HuH-7.5 (cell line): ENCODE results near the gene FAU.
"Not testable (repeated sequence)": the region's sequence is repeated elsewhere in the genome, so short reads cannot be mapped to it uniquely, and the experiment has no call there.

Experiments used
- DNase-seq: peaks from one replicate; pipeline ENCODE4 v3.0.0; 2011; ENCODE audit warnings: low spot score

The FAU gene

GRCh38 chr11:65119670-65119995 is 2.3 kb downstream of the FAU start:
- no peak for DNase-seq

GRCh38 chr11:65118891-65119669 is 2.9 kb downstream of the FAU start:
- not testable (repeated sequence) for DNase-seq

GRCh38 chr11:65118097-65118837 is 3.7 kb downstream of the FAU start:
- no peak for DNase-seq

- DNase-seq, result peak; percentile 76
Observed at GRCh38 chr11:65117206-65118096, 4.5 kb downstream of the FAU start, which contains the start of gene ZNHIT2. Gene ZNHIT2, minus strand, starts transcription at chr11:65117701. Its CDS starts 48 bp downstream, at chr11:65117653.

- DNase-seq, result no peak
Observed at GRCh38 chr11:65116370-65117205, 5.3 kb downstream of the FAU start.

- no peak for DNase-seq
Observed at GRCh38 chr11:65115361-65116082, 6.4 kb downstream of the FAU start.

GRCh38 chr11:65114538-65115171 is 7.3 kb downstream of the FAU start:
- DNase-seq, result no peak

GRCh38 chr11:65113839-65114238 is 8.1 kb downstream of the FAU start:
- no peak for DNase-seq

GRCh38 chr11:65113361-65113756 is 8.6 kb downstream of the FAU start:
- DNase-seq, result no peak

GRCh38 chr11:65112546-65113360 is 9.2 kb downstream of the FAU start:
- DNase-seq, result peak; percentile 61

GRCh38 chr11:65111744-65112545 is 10.0 kb downstream of the FAU start, which contains the start of gene TM7SF2:
Gene TM7SF2, plus strand, starts transcription at chr11:65111872. Its CDS starts 144 bp downstream, at chr11:65112016.
- DNase-seq, result peak; percentile 96

GRCh38 chr11:65111159-65111743 is 10.7 kb downstream of the FAU start:
- no peak for DNase-seq

GRCh38 chr11:65110354-65110861 is 11.5 kb downstream of the FAU start:
- peak; percentile 93 for DNase-seq

GRCh38 chr11:65109231-65110198 is 12.4 kb downstream of the FAU start:
- DNase-seq, result no peak

GRCh38 chr11:65108469-65109123 is 13.3 kb downstream of the FAU start:
- no peak for DNase-seq
